SU-DHL-6 (cell line): ENCODE data around the gene PTPRS.
"Not testable (repeated sequence)": the region's sequence is repeated elsewhere in the genome, so short reads cannot be mapped to it uniquely, and the experiment has no call there.

ENCODE experiments used
- H2AFZ ChIP-seq: fragments of 200-600 bp; sonication (generic); 2 replicates; pipeline ENCODE4 v1.6.1; 2014; ENCODE audit warnings: low read depth, mild to moderate bottlenecking, moderate library complexity, mixed read lengths, antibody characterized with exemption, low read length; ENCODE audit not compliant: severe bottlenecking
- H3F3A ChIP-seq: fragments of 200-600 bp; shearing (Covaris generic); 2 replicates; pipeline ENCODE4 v1.6.0; 2016; ENCODE audit warnings: antibody characterized with exemption, mild to moderate bottlenecking; ENCODE audit not compliant: insufficient read depth
- H3K27ac ChIP-seq: fragments of 200-600 bp; sonication (generic); 2 replicates; pipeline ENCODE4 v1.5.1; 2016; ENCODE audit warnings: low read depth, mild to moderate bottlenecking, low read length, moderate library complexity, mixed read lengths
- H3K27me3 ChIP-seq: fragments of 200-600 bp; sonication (generic), shearing (Covaris generic); 2 replicates; pipeline ENCODE4 v1.6.0; 2014; ENCODE audit warnings: mild to moderate bottlenecking, low read length
- H3K36me3 ChIP-seq: fragments of 200-600 bp; sonication (generic); 2 replicates; pipeline ENCODE4 v1.6.1; 2014; ENCODE audit warnings: mild to moderate bottlenecking, low read length, mixed read lengths
- H3K4me2 ChIP-seq: fragments of 300-600, 200-600 bp; shearing (Covaris generic), sonication (generic); 2 replicates; pipeline ENCODE4 v1.6.0; 2014; ENCODE audit warnings: low read length, low read depth, mild to moderate bottlenecking; ENCODE audit not compliant: poor library complexity, severe bottlenecking
- H3K4me3 ChIP-seq: fragments of 200-600 bp; sonication (generic); 2 replicates; pipeline ENCODE4 v1.5.1; 2014; ENCODE audit warnings: antibody characterized with exemption, low read length, mild to moderate bottlenecking, mixed read lengths; ENCODE audit not compliant: insufficient read depth, poor library complexity, severe bottlenecking
- H3K79me2 ChIP-seq: fragments of 200-600 bp; sonication (generic); 2 replicates; pipeline ENCODE4 v1.6.1; 2014; ENCODE audit warnings: mild to moderate bottlenecking, low read length, moderate library complexity; ENCODE audit not compliant: insufficient read depth
- H3K9ac ChIP-seq: fragments of 200-600 bp; sonication (generic); 2 replicates; pipeline ENCODE4 v1.7.0; 2014; ENCODE audit warnings: mild to moderate bottlenecking, low read length
- H3K9me2 ChIP-seq: fragments of 200-600 bp; sonication (generic); replicated peaks from 2 replicates; pipeline ENCODE4 v1.6.1; 2014; ENCODE audit warnings: low read length; ENCODE audit not compliant: insufficient read depth
- H3K9me3 ChIP-seq: fragments of 200-600 bp; sonication (generic); 2 replicates; pipeline ENCODE4 v1.6.1; 2014; ENCODE audit warnings: low read length, mixed read lengths; ENCODE audit not compliant: insufficient read depth
- H4K20me1 ChIP-seq: fragments of 200-600 bp; sonication (generic); 2 replicates; pipeline ENCODE4 v1.6.1; 2014; ENCODE audit warnings: low read depth, mild to moderate bottlenecking, antibody characterized with exemption, low read length, moderate library complexity, mixed read lengths
- EZH2phosphoT487 ChIP-seq: fragments of 200-600 bp; sonication (generic), shearing (Covaris generic); conservative IDR thresholded peaks from 2 replicates; pipeline ENCODE4 v1.6.1; 2018; ENCODE audit warnings: mild to moderate bottlenecking, antibody characterized with exemption, low read length, moderate library complexity, mixed read lengths
- TF ChIP-seq, protein P1 (sequence below): fragments of 200-600 bp; sonication (generic); IDR thresholded peaks from one replicate; pipeline ENCODE4 v1.5.1; 2017; ENCODE audit warnings: antibody characterized with exemption, mild to moderate bottlenecking, low read length, moderate library complexity; ENCODE audit not compliant: insufficient read depth, poor library complexity, severe bottlenecking

The PTPRS gene

DNA sequence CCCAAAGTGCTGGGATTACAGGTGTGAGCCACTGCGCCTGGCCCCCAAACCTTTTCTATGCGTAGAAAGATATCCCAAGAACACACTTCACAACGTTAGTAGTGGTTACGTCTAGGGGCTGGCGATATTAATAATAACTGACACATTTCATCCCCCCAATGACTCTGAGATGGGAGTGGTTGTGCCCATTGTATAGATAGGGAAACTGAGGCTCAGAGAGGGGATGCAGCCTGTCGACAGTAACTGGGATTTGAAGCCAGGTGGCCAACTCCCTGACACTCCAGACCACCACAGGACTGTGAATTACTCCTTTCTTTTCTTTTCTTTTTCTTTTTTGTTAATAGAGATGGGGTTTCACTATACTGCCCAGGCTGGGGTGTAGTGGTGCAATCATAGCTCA lies 25.3 kb upstream of the PTPRS start:
- Histone ChIP-seq H3K9me3 (no peaks in the 10 kb centered on the region), H3K27ac (no peak overlapping the region), H3K79me2 (no peaks in the 10 kb centered on the region), H3K9me2 (no peaks in the 10 kb centered on the region), H3K36me3 (no peaks in the 10 kb centered on the region), H3K27me3 (no peaks in the 10 kb centered on the region), H4K20me1 (no peaks in the 10 kb centered on the region), H2AFZ (no peak overlapping the region), H3K9ac (no peak overlapping the region), H3K4me2 (no peak overlapping the region), H3K4me3 (no peak overlapping the region), H3F3A (no peaks in the 10 kb centered on the region)
- TF ChIP-seq, protein P1, sequence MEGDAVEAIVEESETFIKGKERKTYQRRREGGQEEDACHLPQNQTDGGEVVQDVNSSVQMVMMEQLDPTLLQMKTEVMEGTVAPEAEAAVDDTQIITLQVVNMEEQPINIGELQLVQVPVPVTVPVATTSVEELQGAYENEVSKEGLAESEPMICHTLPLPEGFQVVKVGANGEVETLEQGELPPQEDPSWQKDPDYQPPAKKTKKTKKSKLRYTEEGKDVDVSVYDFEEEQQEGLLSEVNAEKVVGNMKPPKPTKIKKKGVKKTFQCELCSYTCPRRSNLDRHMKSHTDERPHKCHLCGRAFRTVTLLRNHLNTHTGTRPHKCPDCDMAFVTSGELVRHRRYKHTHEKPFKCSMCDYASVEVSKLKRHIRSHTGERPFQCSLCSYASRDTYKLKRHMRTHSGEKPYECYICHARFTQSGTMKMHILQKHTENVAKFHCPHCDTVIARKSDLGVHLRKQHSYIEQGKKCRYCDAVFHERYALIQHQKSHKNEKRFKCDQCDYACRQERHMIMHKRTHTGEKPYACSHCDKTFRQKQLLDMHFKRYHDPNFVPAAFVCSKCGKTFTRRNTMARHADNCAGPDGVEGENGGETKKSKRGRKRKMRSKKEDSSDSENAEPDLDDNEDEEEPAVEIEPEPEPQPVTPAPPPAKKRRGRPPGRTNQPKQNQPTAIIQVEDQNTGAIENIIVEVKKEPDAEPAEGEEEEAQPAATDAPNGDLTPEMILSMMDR, result no peak
- TF ChIP-seq EZH2phosphoT487, result no peak

DNA sequence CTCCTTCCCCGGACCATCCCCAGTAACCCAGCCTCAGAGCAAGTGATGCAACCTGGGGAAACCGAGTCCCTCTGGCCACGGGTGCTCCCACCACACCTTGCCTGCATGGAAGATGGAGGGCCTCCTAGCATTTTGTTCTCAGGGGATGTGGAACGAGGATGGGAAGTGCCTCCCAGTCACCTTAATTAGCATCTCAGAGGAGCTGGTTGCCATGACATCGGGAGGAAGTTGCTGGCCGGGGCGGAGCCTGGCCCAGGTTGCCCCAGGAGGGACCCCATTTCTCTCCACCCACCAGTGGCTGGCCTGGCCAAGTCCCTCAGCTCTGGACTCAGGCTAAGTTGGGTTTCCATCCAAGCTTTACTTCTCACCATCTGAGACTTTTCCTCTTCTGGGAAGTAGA lies 24.1 kb upstream of the PTPRS start:
- no peak overlapping the region for H2AFZ ChIP-seq
- H3K79me2 ChIP-seq, result no peaks in the 10 kb centered on the region
- no peak overlapping the region for H3K4me2 ChIP-seq
- no peaks in the 10 kb centered on the region for H3K27me3 ChIP-seq
- H3K9ac ChIP-seq, result no peak overlapping the region
- no peak overlapping the region for H3K4me3 ChIP-seq
- H3K27ac ChIP-seq, result no peak overlapping the region
- TF ChIP-seq EZH2phosphoT487, result no peak
- TF ChIP-seq, protein P1, result no peak
- H3K36me3 ChIP-seq, result no peaks in the 10 kb centered on the region
- no peaks in the 10 kb centered on the region for H4K20me1 ChIP-seq
- no peaks in the 10 kb centered on the region for H3F3A ChIP-seq
- H3K9me3 ChIP-seq, result no peaks in the 10 kb centered on the region
- no peaks in the 10 kb centered on the region for H3K9me2 ChIP-seq

DNA sequence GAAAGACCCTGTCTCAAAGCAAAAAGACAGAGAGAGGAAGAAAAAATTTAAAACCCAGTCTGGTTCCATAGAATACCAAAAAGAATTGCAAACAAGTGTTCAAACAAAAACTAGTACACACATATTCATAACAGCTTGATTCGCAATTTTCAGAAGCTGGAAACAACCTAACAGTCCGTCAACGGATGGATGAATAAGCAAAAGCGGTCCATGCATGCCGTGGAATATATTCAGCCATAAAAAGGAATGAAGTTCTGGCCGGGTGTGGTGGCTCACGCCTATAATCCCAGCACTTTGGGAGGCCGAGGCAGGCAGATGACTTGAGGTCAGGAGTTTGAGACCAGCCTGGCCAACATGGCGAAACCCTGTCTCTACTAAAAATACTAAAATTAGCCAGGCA lies 21.2 kb upstream of the PTPRS start:
- H3K9me2 ChIP-seq, H3K9ac ChIP-seq, H3K9me3 ChIP-seq, H3K27ac ChIP-seq, H3K4me3 ChIP-seq, H3K36me3 ChIP-seq, H3K79me2 ChIP-seq, H3K4me2 ChIP-seq, H4K20me1 ChIP-seq, H3K27me3 ChIP-seq, H2AFZ ChIP-seq, H3F3A ChIP-seq: not testable (repeated sequence)

DNA sequence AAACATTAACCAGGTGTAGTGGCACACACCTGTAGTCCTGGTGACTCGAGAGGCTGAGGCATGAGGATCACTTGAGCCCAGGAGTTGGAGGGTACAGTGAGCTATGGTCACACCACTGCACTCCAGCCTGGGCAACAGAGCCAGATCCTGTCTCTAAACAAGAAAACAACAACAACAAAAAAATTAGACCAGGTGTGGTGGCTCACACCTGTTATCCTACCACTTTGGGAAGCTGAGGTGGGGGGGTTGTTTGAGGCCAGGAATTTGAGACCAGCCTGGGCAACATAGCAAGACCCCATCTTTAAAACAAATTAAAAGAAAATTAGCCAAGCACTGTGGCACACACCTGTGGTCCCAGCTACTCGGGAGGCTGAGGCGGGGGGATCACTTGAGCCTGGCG lies 20.8 kb upstream of the PTPRS start:
- TF ChIP-seq EZH2phosphoT487, result no peak
- TF ChIP-seq, protein P1, result no peak
- Histone ChIP-seq H3K9ac (no peak overlapping the region), H3K4me3 (no peak overlapping the region)

More for the DNA sequence above, 20.8 kb upstream of the PTPRS start:
- Histone ChIP-seq H3K36me3 (no peaks in the 10 kb centered on the region), H3K27me3 (no peaks in the 10 kb centered on the region), H3K9me2 (no peaks in the 10 kb centered on the region), H3K4me2 (no peak overlapping the region), H3K79me2 (no peaks in the 10 kb centered on the region), H4K20me1 (no peaks in the 10 kb centered on the region), H3K27ac (no peak overlapping the region), H3K9me3 (no peaks in the 10 kb centered on the region), H2AFZ (no peak overlapping the region), H3F3A (no peaks in the 10 kb centered on the region)
